ENCODE data around the gene ARAF. TPM values are rescaled to one million over a fixed set of nuclear protein-coding genes. Genes with fewer than 3 reads are reported as not detected.

The ARAF gene
- total and polyA plus RNA-seq, 2 of the 8 experiments (the other 6 are each of a cell fraction or from before 2014, with no cell fraction given) = 39.0 to 45.2 TPM

DNA sequence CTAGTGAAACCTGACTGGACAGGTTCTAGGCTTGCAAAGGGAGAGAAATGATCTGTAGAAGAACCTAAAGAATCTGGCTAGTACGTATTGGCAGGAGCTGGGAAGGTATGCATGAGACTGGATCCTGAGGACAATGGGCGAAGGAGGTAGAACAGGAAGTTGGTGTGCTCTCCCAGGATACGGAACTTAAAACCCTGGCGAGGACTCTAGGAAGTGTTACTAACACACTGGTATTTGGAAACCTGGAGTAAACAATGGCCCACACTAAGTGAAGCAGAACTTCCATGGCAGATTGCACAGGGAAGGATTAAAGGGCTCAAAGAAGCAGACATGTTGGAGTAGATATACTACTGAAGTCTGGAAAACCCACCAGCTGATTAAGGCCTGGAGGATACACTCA, 49.5 kb downstream of the ARAF start:
- Histone ChIP-seq H3K27me3 (replicated peaks in 1 of 4; ENCODE audit: control insufficient read depth in 3 of 4, extremely low read depth in 1 of 4, insufficient read depth in 3 of 4, low read length in 3 of 4) (no peaks in the 10 kb centered on the region), H2AFZ (ENCODE audit: low read length) (no peak overlapping the region), H2AK5ac (ENCODE audit: low read depth, low read length) (no peak overlapping the region), H2BK120ac (replicated peaks; ENCODE audit: low read depth, low read length) (no peak overlapping the region), H3K27ac (ENCODE audit: low read depth, low read length) (no peak overlapping the region), H3K4me1 (replicated peaks in 1 of 4; ENCODE audit: control insufficient read depth in 3 of 4, insufficient read depth in 4 of 4, low read length in 3 of 4) (peaks cover 0 to 8% (median 3%) of the 10 kb centered on the region in 4 experiments; a peak in 6 of 7 replicates), H3K23ac (ENCODE audit: insufficient read length) (no peak overlapping the region), H4K8ac (ENCODE audit: extremely low read depth, insufficient read depth, low read length) (no peak overlapping the region), H3K18ac (ENCODE audit: extremely low read depth, low read length) (no peak overlapping the region), H2BK5ac (ENCODE audit: low read depth, low read length) (no peak overlapping the region), H2BK20ac (ENCODE audit: low read length) (no peak overlapping the region), H3K79me2 (ENCODE audit: control insufficient read depth in 1 of 2, insufficient read depth in 2 of 2, low read length in 2 of 2) (no peaks in the 10 kb centered on the region), H3K56ac (replicated peaks; ENCODE audit: insufficient read length, low read depth, low read length) (no peak overlapping the region), H3K36me3 (ENCODE audit: control insufficient read depth in 2 of 4, insufficient read depth in 4 of 4, low read length in 3 of 4) (no peaks in the 10 kb centered on the region; a peak in 1 of 8 replicates), H3K9me3 (ENCODE audit: insufficient read depth in 2 of 2, low read depth in 1 of 2, low read length in 1 of 2) (no peaks in the 10 kb centered on the region), H3K4me3 (ENCODE audit: extremely low read depth in 1 of 4, insufficient read depth in 2 of 4, low read depth in 3 of 4, low read length in 4 of 4) (no peak overlapping the region), H4K20me1 (replicated peaks in 1 of 2; ENCODE audit: control insufficient read depth in 1 of 2, insufficient read depth in 2 of 2, low read length in 2 of 2) (no peaks in the 10 kb centered on the region), H3K9ac (replicated peaks in 1 of 4; ENCODE audit: extremely low read depth in 1 of 4, low read depth in 3 of 4, low read length in 3 of 4) (no peak overlapping the region), H2BK12ac (ENCODE audit: low read depth, low read length) (no peak overlapping the region), H3K14ac (ENCODE audit: insufficient read length) (no peak overlapping the region), H3K79me1 (ENCODE audit: low read depth, low read length) (no peaks in the 10 kb centered on the region), H3K4me2 (ENCODE audit: insufficient read depth in 1 of 2, low read depth in 2 of 2, low read length in 2 of 2) (no peak overlapping the region), H3K23me2 (ENCODE audit: low read depth, low read length) (no peaks in the 10 kb centered on the region), H4K91ac (replicated peaks; ENCODE audit: insufficient read length, low read length) (no peak overlapping the region), H4K5ac (ENCODE audit: insufficient read length, low read depth, low read length) (no peak overlapping the region), H2BK15ac (ENCODE audit: low read length) (no peak overlapping the region), H3K4ac (replicated peaks; ENCODE audit: insufficient read length, low read depth, low read length) (no peak overlapping the region)
- FAIRE-seq (no peak), DNase-seq (ENCODE audit: low read depth in 1 of 2, low spot score in 2 of 2) (no peak)
- POLR2A ChIA-PET (ENCODE audit: partially characterized antibody) = no interaction called here
- WGBS, 2 experiments (ENCODE audit: extremely low coverage in 1 of 2, insufficient coverage in 1 of 2, insufficient read length in 1 of 2, insufficient replicate concordance in 2 of 2, low coverage in 1 of 2, low lambda C conversion rate in 2 of 2, missing lambda C conversion rate in 1 of 2) = 88% methylated on average over 4 of the region's 4 CpGs; no CpG with 5 or more reads in 1 of the 2 experiments
- TF ChIP-seq RFX5 (IDR thresholded peaks at IDR 0.05; ENCODE audit: borderline replicate concordance, low read depth, low read length) (no peak), RNF2 (IDR thresholded peaks at IDR 0.05; ENCODE audit: borderline replicate concordance, low read depth, low read length, missing control alignments, poor library complexity, severe bottlenecking) (no peak), KDM1A (IDR thresholded peaks at IDR 0.05; ENCODE audit: borderline replicate concordance, low read length) (no peak), PHF8 (conservative IDR thresholded peaks at IDR 0.05; ENCODE audit: low read depth, low read length) (no peak), CHD1 (IDR thresholded peaks at IDR 0.05; ENCODE audit: low read depth, low read length) (no peak), CREB1 (IDR thresholded peaks at IDR 0.05) (no peak), SRF (IDR thresholded peaks at IDR 0.05; ENCODE audit: low read depth, low read length) (no peak), SP4 (IDR thresholded peaks at IDR 0.05; ENCODE audit: low read length) (no peak), BACH1 (IDR thresholded peaks at IDR 0.05; ENCODE audit: low read length) (no peak), TAF1 (IDR thresholded peaks at IDR 0.05; ENCODE audit: low read depth, low read length) (no peak), SUZ12 (IDR thresholded peaks at IDR 0.05; ENCODE audit: low read length) (no peak), ASH2L (IDR thresholded peaks at IDR 0.05; ENCODE audit: low read length) (no peak)
- TF ChIP-seq, protein P1, sequence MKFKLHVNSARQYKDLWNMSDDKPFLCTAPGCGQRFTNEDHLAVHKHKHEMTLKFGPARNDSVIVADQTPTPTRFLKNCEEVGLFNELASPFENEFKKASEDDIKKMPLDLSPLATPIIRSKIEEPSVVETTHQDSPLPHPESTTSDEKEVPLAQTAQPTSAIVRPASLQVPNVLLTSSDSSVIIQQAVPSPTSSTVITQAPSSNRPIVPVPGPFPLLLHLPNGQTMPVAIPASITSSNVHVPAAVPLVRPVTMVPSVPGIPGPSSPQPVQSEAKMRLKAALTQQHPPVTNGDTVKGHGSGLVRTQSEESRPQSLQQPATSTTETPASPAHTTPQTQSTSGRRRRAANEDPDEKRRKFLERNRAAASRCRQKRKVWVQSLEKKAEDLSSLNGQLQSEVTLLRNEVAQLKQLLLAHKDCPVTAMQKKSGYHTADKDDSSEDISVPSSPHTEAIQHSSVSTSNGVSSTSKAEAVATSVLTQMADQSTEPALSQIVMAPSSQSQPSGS (IDR thresholded peaks at IDR 0.05; ENCODE audit: low read length) = no peak
- CTCF ChIA-PET (ENCODE audit: partially characterized antibody) = interaction anchor here (0.6 to 1.8 kb wide), 3 partner anchors 13 to 109 kb away, joined by 3 to 6 read pairs (median 3); no protein-coding TSS in a partner anchor

All from H1 (cell line).